NCI-H2196 treated with DMSO at 0.1 percent for 48 hours (cell line): ENCODE measurements around the gene ZSCAN10.
"Not testable (repeated sequence)": the region's sequence is repeated elsewhere in the genome, so short reads cannot be mapped to it uniquely, and the experiment has no call there.

Experiments
- DNase-seq: peaks from one replicate; lab custom pipeline; 2025; ENCODE audit not compliant: unreplicated experiment; lab: John Stamatoyannopoulos, UW

Gene ZSCAN10

GRCh38 chr16:3098459-3099394 is at the start of gene ZSCAN10:
ZSCAN10 (minus strand) TSS chr16:3099294; CDS start chr16:3092937, 6,357 bp downstream.
- DNase-seq: no peak

GRCh38 chr16:3148256-3149192 is 49.4 kb upstream of the ZSCAN10 start:
- no peak for DNase-seq

GRCh38 chr16:3147757-3148104 is 48.6 kb upstream of the ZSCAN10 start:
- DNase-seq: no peak

GRCh38 chr16:3147046-3147756 is 48.1 kb upstream of the ZSCAN10 start:
- no peak for DNase-seq

GRCh38 chr16:3145660-3146059 is 46.6 kb upstream of the ZSCAN10 start:
- no peak for DNase-seq

GRCh38 chr16:3145151-3145550 is 46.1 kb upstream of the ZSCAN10 start:
- no peak for DNase-seq

- no peak for DNase-seq
These were observed 45.4 kb upstream of the ZSCAN10 start for GRCh38 chr16:3144321-3144983.

GRCh38 chr16:3143598-3144320 is 44.7 kb upstream of the ZSCAN10 start:
- no peak for DNase-seq

GRCh38 chr16:3143189-3143588 is 44.1 kb upstream of the ZSCAN10 start:
- no peak for DNase-seq

- no peak for DNase-seq
These were observed 43.7 kb upstream of the ZSCAN10 start for GRCh38 chr16:3142770-3143169.

GRCh38 chr16:3142327-3142726 is 43.2 kb upstream of the ZSCAN10 start:
- no peak for DNase-seq

GRCh38 chr16:3141781-3142311 is 42.8 kb upstream of the ZSCAN10 start:
- DNase-seq: no peak

- DNase-seq: no peak
These were observed 41.7 kb upstream of the ZSCAN10 start for GRCh38 chr16:3140603-3141427.

- not testable (repeated sequence) for DNase-seq
These were observed 40.5 kb upstream of the ZSCAN10 start for GRCh38 chr16:3139561-3139960.

GRCh38 chr16:3138823-3139426 is 39.8 kb upstream of the ZSCAN10 start:
- no peak for DNase-seq

GRCh38 chr16:3138342-3138741 is 39.2 kb upstream of the ZSCAN10 start:
- no peak for DNase-seq

- no peak for DNase-seq
These were observed 38.2 kb upstream of the ZSCAN10 start for GRCh38 chr16:3137267-3137666.

- no peak for DNase-seq
These were observed 36.1 kb upstream of the ZSCAN10 start for GRCh38 chr16:3135126-3135715.
